Esophagus muscularis mucosa (tissue), 4 donors: ENCODE data around the gene EPHB3. TPM values are rescaled to one million over a fixed set of nuclear protein-coding genes. Genes with fewer than 3 reads are reported as not detected.

Source experiments
- DNase-seq: peaks from one replicate; pipeline ENCODE4 v3.0.0-alpha.2; 2017; ENCODE audit errors: extremely low spot score
- H3K27ac ChIP-seq, 4 donors: fragments of 200-600 bp; sonication (generic); replicated peaks in 1 of 4; 1 replicate in 3 of 4; 2 replicates in 1 of 4; pipeline ENCODE4 v1.5.1; 2016 to 2019; ENCODE audit warnings: mild to moderate bottlenecking in 1 of 4
- H3K27me3 ChIP-seq, 4 donors: fragments of 200-600 bp; sonication (generic); one replicate each; pipeline versions ENCODE4 v1.5.1 to v1.6.0; 2016 to 2019
- H3K36me3 ChIP-seq, 4 donors: fragments of 200-600 bp; sonication (generic); one replicate each; pipeline ENCODE4 v1.5.1; 2016 to 2019
- H3K4me1 ChIP-seq, 4 donors: fragments of 200-600 bp; sonication (generic); one replicate each; pipeline ENCODE4 v1.5.1; 2016 to 2019
- H3K4me3 ChIP-seq, 4 donors: fragments of 200-600 bp; sonication (generic); 1 replicate in 2 of 4; 2 replicates in 2 of 4; pipeline ENCODE4 v1.5.1; 2016 to 2019; ENCODE audit warnings: mild to moderate bottlenecking in 4 of 4, moderate library complexity in 1 of 4
- H3K9me3 ChIP-seq, 4 donors: fragments of 200-600 bp; sonication (generic); 1 replicate in 3 of 4; 2 replicates in 1 of 4; pipeline ENCODE4 v1.5.1; 2016 to 2019
- EP300 ChIP-seq: sonication (generic); formaldehyde crosslinking; IDR thresholded peaks from one replicate; pipeline ENCODE4 v1.6.1; 2017; ENCODE audit warnings: antibody characterized with exemption
- POLR2A ChIP-seq: fragments of 450-650 bp; IDR thresholded peaks from one replicate; pipeline ENCODE4 v1.6.1; 2017; ENCODE audit warnings: antibody characterized with exemption, moderate library complexity, mild to moderate bottlenecking, low read depth
- POLR2AphosphoS5 ChIP-seq, 2 donors: sonication (generic); formaldehyde crosslinking; IDR thresholded peaks; one replicate each; pipeline ENCODE4 v1.6.1; 2017; ENCODE audit warnings: antibody characterized with exemption in 2 of 2
- WGBS: methylation state at CpG from one replicate; pipeline ENCODE4 v1.1.5; 2018; 5-methylcytosine and 5-hydroxymethylcytosine counted together
- intact Hi-C: fragments of 100-400 bp; cut with DNase I; formaldehyde crosslinking; loops from one replicate; pipeline ENCODE4 v1.15.1; 2023
- total RNA-seq, 4 donors: library from RNA; depleted of rRNA; stranded (reverse); fragments of >200 nt; gene quantifications; one replicate each; pipeline versions ENCODE4 v1.1.0 to v1.2.1, GENCODE V29; 2016
- TF ChIP-seq, protein P1 (sequence below), 3 experiments: fragments of 200-600 bp in 2 of 3; fragments of 450-650 bp in 1 of 3; sonication (generic) in 2 of 3; IDR thresholded peaks; one replicate each; pipeline ENCODE4 v1.5.1; 2017 to 2019; ENCODE audit warnings: antibody characterized with exemption in 3 of 3, mild to moderate bottlenecking in 2 of 3, moderate library complexity in 1 of 3

The EPHB3 gene
- total RNA-seq, 4 donors from 2014 or later = 1.5 to 6.1 (median 3.5) TPM

DNA sequence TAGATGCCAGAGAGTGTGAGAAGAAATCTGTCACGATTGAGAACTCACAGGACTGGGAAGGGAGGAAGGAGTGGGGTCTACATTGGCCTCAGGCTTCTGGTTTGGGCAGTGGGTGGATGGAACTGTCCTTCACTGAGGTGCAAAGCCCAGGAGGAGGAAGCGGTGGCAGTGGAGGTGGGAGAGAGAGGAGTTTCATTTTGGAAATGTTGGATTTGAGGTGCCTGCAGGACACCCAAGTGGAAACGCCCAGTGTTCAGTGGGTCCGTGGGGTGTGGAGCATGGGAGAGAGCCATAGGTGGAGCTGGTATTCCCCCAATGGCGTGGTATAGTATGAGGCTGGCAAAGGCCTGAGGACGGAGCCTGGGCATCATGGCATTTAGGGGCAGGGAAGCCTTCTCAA, 9.3 kb upstream of the EPHB3 start:
- H3K4me1 ChIP-seq = peaks cover 0 to 3% (median 0%) of the 10 kb centered on the region in 4 donors
- no peak overlapping the region for H3K4me3 ChIP-seq
- TF ChIP-seq POLR2A (no peak), EP300 (no peak), POLR2AphosphoS5 (IDR thresholded peaks at IDR 0.05) (no peak)
- TF ChIP-seq, protein P1, sequence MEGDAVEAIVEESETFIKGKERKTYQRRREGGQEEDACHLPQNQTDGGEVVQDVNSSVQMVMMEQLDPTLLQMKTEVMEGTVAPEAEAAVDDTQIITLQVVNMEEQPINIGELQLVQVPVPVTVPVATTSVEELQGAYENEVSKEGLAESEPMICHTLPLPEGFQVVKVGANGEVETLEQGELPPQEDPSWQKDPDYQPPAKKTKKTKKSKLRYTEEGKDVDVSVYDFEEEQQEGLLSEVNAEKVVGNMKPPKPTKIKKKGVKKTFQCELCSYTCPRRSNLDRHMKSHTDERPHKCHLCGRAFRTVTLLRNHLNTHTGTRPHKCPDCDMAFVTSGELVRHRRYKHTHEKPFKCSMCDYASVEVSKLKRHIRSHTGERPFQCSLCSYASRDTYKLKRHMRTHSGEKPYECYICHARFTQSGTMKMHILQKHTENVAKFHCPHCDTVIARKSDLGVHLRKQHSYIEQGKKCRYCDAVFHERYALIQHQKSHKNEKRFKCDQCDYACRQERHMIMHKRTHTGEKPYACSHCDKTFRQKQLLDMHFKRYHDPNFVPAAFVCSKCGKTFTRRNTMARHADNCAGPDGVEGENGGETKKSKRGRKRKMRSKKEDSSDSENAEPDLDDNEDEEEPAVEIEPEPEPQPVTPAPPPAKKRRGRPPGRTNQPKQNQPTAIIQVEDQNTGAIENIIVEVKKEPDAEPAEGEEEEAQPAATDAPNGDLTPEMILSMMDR (IDR thresholded peaks at IDR 0.05) = no peak
- DNase-seq = no peak
- H3K27ac ChIP-seq = no peak overlapping the region
- intact Hi-C loops = no loop called here
- H3K9me3 ChIP-seq = no peaks in the 10 kb centered on the region
- WGBS = 87% methylated on average over 6 of the region's 6 CpGs
- no peaks in the 10 kb centered on the region for H3K36me3 ChIP-seq
- H3K27me3 ChIP-seq = peaks cover 0 to 31% (median 0%) of the 10 kb centered on the region in 4 donors

DNA sequence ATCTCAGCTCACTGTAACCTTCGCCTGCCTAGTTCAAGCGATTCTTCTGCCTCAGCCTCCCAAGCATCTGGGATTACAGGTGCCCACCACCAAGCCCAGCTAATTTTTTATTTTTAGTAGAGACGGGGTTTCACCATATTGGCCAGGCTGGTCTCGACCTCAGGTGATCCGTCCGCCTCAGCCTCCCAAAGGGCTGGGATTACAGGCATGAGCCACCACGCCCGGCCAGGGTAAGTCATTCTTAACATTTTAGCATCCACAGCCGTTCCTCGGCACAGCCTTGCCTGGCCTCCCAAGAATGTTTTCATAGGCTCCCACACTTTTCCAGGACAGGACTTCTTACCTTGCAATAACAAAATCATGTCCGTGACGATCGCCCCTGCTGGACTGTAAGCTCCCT, 8.7 kb upstream of the EPHB3 start:
- 93% methylated on average over 13 of the region's 13 CpGs for WGBS
- DNase-seq = no peak
- Histone ChIP-seq H3K9me3 (no peaks in the 10 kb centered on the region), H3K27me3 (peaks cover 0 to 31% (median 0%) of the 10 kb centered on the region in 4 donors), H3K4me3 (no peak overlapping the region), H3K27ac (no peak overlapping the region), H3K36me3 (no peaks in the 10 kb centered on the region), H3K4me1 (peaks cover 0 to 3% (median 0%) of the 10 kb centered on the region in 4 donors)
- intact Hi-C loops = no loop called here
- TF ChIP-seq EP300 (no peak), POLR2A (no peak), POLR2AphosphoS5 (IDR thresholded peaks at IDR 0.05) (no peak)
- TF ChIP-seq, protein P1 (IDR thresholded peaks at IDR 0.05) = no peak

DNA sequence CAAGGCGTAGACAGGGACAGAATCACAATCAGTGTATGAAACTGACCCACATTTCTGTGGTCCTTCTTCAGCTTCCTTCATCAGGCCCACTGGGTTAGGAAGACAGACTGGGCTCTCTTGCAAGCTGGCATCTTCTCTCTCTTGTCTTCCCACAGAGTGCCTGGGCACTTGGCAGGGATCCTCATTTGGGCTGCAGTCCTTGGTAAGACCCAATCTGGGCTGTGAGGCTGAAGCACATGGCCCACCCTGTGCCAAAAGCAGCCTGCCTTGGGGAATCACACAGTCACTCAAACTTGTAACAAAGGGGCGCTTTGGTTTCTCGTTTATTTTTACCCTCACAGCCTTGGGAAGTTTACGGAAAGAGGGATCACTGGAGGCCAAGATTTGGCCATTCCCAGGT, 8.2 kb upstream of the EPHB3 start:
- H3K4me3 ChIP-seq = no peak overlapping the region
- no peak overlapping the region for H3K27ac ChIP-seq
- no peak for DNase-seq
- H3K9me3 ChIP-seq = no peaks in the 10 kb centered on the region
- TF ChIP-seq POLR2A (no peak), EP300 (no peak), POLR2AphosphoS5 (IDR thresholded peaks at IDR 0.05) (no peak)
- TF ChIP-seq, protein P1 (IDR thresholded peaks at IDR 0.05) = no peak
- peaks cover 0 to 3% (median 0%) of the 10 kb centered on the region in 4 donors for H3K4me1 ChIP-seq
- intact Hi-C loops = no loop called here
- peaks cover 0 to 31% (median 0%) of the 10 kb centered on the region in 4 donors for H3K27me3 ChIP-seq
- 89% methylated on average over 4 of the region's 4 CpGs for WGBS
- H3K36me3 ChIP-seq = no peaks in the 10 kb centered on the region

DNA sequence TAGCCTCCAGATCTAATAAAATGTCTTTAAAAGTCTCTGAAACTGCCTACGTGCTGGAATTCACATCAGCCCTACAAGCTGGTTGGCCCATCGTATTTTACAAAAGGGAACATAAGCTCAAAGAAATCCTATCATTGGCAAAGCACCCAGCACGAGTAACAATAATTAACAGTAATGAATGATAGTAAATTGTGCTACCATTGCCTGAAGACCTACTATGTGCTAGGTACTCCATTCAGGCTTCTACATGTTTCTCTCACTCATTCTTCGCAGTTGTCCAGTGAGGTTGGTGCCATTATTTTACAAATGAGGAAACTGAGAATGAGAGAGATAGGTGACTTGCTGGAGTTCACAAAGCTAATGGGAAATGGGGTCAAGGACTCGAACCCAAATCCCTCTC, 7.1 kb upstream of the EPHB3 start:
- TF ChIP-seq, protein P1 (IDR thresholded peaks at IDR 0.05) = no peak
- Histone ChIP-seq H3K9me3 (no peaks in the 10 kb centered on the region), H3K4me3 (no peak overlapping the region), H3K27ac (no peak overlapping the region), H3K27me3 (peaks cover 0 to 29% (median 0%) of the 10 kb centered on the region in 4 donors), H3K36me3 (no peaks in the 10 kb centered on the region), H3K4me1 (peaks cover 0 to 3% (median 0%) of the 10 kb centered on the region in 4 donors)
- intact Hi-C loops = no loop called here
- DNase-seq = no peak
- WGBS = 95% methylated on average over 5 of the region's 5 CpGs

DNA sequence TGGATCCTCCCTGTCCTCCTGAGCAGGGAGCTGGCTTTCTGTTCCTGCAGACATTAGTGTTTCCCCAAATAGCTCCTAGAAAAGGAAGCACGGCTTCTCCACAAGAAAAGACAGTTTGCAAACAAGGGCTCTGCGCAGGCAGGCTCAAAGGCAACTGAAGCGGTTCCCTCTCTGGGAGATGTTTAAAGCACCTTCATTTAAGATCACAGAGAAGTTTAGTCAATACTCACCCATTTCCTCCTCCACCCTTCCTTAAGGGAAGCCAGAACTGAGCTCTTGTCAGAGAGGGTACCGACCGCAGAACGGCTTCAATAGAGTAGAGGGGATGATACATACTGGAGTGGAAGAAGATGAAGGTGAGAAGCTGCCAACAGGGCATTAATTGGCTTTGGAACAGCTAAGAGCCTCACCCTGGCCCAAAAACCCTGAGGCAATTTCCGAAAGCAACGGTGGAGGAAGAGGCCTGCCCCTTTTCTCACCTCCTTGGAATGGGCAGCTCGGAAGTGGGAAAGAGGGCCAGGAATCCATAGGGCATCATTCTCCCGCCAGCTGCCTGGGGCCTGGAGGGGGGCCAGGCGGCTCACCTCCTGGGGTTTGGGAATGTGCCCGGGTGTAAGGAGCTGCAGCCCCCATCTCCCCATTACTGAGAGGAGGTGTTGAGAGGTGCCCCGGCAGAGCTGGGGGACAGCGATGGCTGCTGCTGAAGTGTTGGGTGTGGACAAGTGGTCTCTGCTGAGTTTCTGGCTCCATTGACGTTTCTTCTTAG, 4.8 kb upstream of the EPHB3 start:
- intact Hi-C loops = no loop called here

More for the DNA sequence above, 4.8 kb upstream of the EPHB3 start:
- H3K4me1 ChIP-seq = peaks cover 8 to 13% (median 11%) of the 10 kb centered on the region in 4 donors
- WGBS = 83% methylated on average over 15 of the region's 15 CpGs
- no peak for DNase-seq
- no peaks in the 10 kb centered on the region for H3K9me3 ChIP-seq
- TF ChIP-seq POLR2A (no peak), EP300 (no peak), POLR2AphosphoS5 (IDR thresholded peaks at IDR 0.05) (no peak)
- TF ChIP-seq, protein P1 (IDR thresholded peaks at IDR 0.05) = no peak
- no peak overlapping the region for H3K4me3 ChIP-seq
- no peak overlapping the region for H3K27ac ChIP-seq
- no peaks in the 10 kb centered on the region for H3K36me3 ChIP-seq
- peaks cover 0 to 11% (median 0%) of the 10 kb centered on the region in 4 donors for H3K27me3 ChIP-seq
